ENCODE data around the gene TBXAS1. TPM values are rescaled to one million over a fixed set of nuclear protein-coding genes. Genes with fewer than 3 reads are reported as not detected.

TBXAS1 gene
- total and polyA plus RNA-seq, 2 donors from 2014 or later, result 14.2 to 33.6 TPM

GRCh38 chr7:139959718-139960117 is 130.7 kb downstream of the TBXAS1 start:
- no peaks in the 10 kb centered on the region for H3K27me3 ChIP-seq (ENCODE audit: control insufficient read depth, insufficient read depth, low read length)
- no peak overlapping the region for H3K9ac ChIP-seq (ENCODE audit: low read length in 3 of 3)
- no peaks in the 10 kb centered on the region for H3K36me3 ChIP-seq (ENCODE audit: control insufficient read depth in 2 of 3, insufficient read depth in 3 of 3, low read length in 3 of 3)
- intact Hi-C loops (cut with DNase I), result no loop called here
- FAIRE-seq (no peak), DNase-seq (no peak)
- H3K4me1 ChIP-seq (ENCODE audit: control insufficient read depth in 2 of 3, insufficient read depth in 2 of 3, low read depth in 1 of 3, low read length in 3 of 3), result peaks cover 0 to 2% (median 0%) of the 10 kb centered on the region in 3 donors
- no peak overlapping the region for H3K4me3 ChIP-seq (ENCODE audit: low read length in 3 of 3)
- no peaks in the 10 kb centered on the region for H3K9me3 ChIP-seq (ENCODE audit: control insufficient read depth in 2 of 3, insufficient read depth in 1 of 3, low read length in 3 of 3)
- no peak overlapping the region for H3K27ac ChIP-seq (ENCODE audit: low read depth in 2 of 2, low read length in 2 of 2)
- TF ChIP-seq CTCF (IDR thresholded peaks at IDR 0.05; ENCODE audit: borderline replicate concordance, extremely low read depth, insufficient read depth), result no peak

DNA sequence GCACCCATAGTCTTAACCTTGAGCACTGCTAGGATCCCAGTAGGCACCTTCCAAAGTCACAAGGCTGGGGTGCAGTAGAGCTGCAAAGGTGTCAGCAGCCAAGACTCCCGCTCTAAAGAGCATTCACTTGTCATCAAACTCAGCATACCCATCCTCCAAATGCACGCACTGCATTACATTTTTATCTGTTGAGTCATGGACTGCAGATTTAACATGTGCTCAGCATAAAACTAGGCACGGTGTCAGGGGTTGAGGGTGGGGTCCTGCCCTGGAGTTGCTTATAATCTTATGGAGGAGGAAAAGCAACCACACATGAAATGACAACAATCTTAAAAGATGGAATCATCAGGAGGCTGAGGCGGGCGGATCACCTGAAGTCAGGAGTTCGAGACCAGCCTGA is 131.1 kb downstream of the TBXAS1 start:
- TF ChIP-seq CTCF (IDR thresholded peaks at IDR 0.05; ENCODE audit: borderline replicate concordance, extremely low read depth, insufficient read depth), result no peak
- FAIRE-seq (no peak), DNase-seq (no peak)
- H3K4me3 ChIP-seq (ENCODE audit: low read length in 3 of 3), result no peak overlapping the region
- H3K27me3 ChIP-seq (ENCODE audit: control insufficient read depth, insufficient read depth, low read length), result no peaks in the 10 kb centered on the region
- H3K27ac ChIP-seq (ENCODE audit: low read depth in 2 of 2, low read length in 2 of 2), result no peak overlapping the region
- intact Hi-C loops (cut with DNase I), result no loop called here
- H3K9me3 ChIP-seq (ENCODE audit: control insufficient read depth in 2 of 3, insufficient read depth in 1 of 3, low read length in 3 of 3), result no peaks in the 10 kb centered on the region
- H3K36me3 ChIP-seq (ENCODE audit: control insufficient read depth in 2 of 3, insufficient read depth in 3 of 3, low read length in 3 of 3), result no peaks in the 10 kb centered on the region
- no peaks in the 10 kb centered on the region for H3K4me1 ChIP-seq (ENCODE audit: control insufficient read depth in 2 of 3, insufficient read depth in 2 of 3, low read depth in 1 of 3, low read length in 3 of 3)
- no peak overlapping the region for H3K9ac ChIP-seq (ENCODE audit: low read length in 3 of 3)

DNA sequence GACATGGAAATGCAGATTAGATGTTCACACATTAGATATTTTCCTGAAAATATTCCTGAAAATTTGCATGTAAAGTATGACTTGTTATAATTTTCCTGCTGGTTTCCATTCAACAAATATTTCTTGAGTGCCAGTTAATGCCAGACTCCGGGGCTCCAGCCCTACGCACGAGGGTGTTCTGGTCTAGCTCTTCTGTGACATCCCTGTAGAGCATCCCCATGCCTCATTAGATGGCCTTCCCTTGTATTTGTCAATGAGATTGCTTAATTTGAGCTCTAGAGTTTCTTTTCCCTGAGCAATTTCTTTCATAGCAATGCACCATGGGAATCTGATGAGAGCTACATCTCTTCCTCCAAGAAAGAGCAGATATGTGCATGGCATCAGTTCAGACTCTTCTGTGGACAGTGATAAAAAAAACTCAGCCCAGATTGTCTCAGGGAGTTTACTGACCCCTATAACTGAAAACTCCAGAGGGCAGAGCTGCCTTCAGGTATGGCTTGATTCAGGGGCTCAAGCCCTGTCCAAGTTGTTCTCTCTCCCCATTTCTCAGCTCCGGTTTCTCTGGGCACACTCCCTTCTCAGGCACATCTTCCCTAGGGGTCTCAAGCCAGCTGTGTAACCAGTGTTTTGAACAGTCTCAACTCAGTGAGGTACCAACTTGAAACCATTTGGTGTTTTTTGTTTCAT is 137.0 kb downstream of the TBXAS1 start:
- H3K27ac ChIP-seq (ENCODE audit: low read depth in 2 of 2, low read length in 2 of 2), result no peak overlapping the region
- TF ChIP-seq CTCF (IDR thresholded peaks at IDR 0.05; ENCODE audit: borderline replicate concordance, extremely low read depth, insufficient read depth), result no peak

DNA sequence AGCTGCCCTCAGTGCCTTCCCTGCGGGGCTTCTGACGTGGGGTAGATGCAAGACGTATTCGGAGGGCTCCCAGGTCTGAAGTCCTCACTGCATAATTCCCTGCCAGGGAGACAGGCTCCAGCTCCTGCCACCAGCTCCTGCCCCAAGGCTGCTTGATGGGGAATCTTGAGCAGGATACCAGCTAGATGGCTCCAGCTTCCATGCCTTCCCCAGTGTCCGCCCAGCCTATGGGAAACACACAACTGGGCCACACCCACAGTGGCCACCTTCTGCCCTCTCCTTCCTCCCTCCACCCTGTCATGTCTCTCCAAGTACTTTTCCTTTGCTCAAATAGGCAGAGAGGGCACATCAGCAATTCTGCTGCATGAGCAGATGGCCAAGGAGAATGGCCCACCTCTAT is 137.9 kb downstream of the TBXAS1 start:
- no peak for TF ChIP-seq CTCF (IDR thresholded peaks at IDR 0.05; ENCODE audit: borderline replicate concordance, extremely low read depth, insufficient read depth)
- Histone ChIP-seq H3K9ac (ENCODE audit: low read length in 3 of 3) (no peak overlapping the region), H3K27me3 (ENCODE audit: control insufficient read depth, insufficient read depth, low read length) (no peaks in the 10 kb centered on the region), H3K9me3 (ENCODE audit: control insufficient read depth in 2 of 3, insufficient read depth in 1 of 3, low read length in 3 of 3) (no peaks in the 10 kb centered on the region), H3K4me1 (ENCODE audit: control insufficient read depth in 2 of 3, insufficient read depth in 2 of 3, low read depth in 1 of 3, low read length in 3 of 3) (no peaks in the 10 kb centered on the region), H3K36me3 (ENCODE audit: control insufficient read depth in 2 of 3, insufficient read depth in 3 of 3, low read length in 3 of 3) (no peaks in the 10 kb centered on the region), H3K27ac (ENCODE audit: low read depth in 2 of 2, low read length in 2 of 2) (no peak overlapping the region), H3K4me3 (ENCODE audit: low read length in 3 of 3) (no peak overlapping the region)
- intact Hi-C loops (cut with DNase I), result no loop called here
- DNase-seq, result no peak
- FAIRE-seq, result no peak

More for the DNA sequence above, 137.0 kb downstream of the TBXAS1 start:
- peak in 1 of 5 donors; percentile 17 for DNase-seq
- Histone ChIP-seq H3K9me3 (ENCODE audit: control insufficient read depth in 2 of 3, insufficient read depth in 1 of 3, low read length in 3 of 3) (no peaks in the 10 kb centered on the region), H3K27me3 (ENCODE audit: control insufficient read depth, insufficient read depth, low read length) (no peaks in the 10 kb centered on the region), H3K4me1 (ENCODE audit: control insufficient read depth in 2 of 3, insufficient read depth in 2 of 3, low read depth in 1 of 3, low read length in 3 of 3) (no peaks in the 10 kb centered on the region), H3K36me3 (ENCODE audit: control insufficient read depth in 2 of 3, insufficient read depth in 3 of 3, low read length in 3 of 3) (no peaks in the 10 kb centered on the region), H3K9ac (ENCODE audit: low read length in 3 of 3) (no peak overlapping the region), H3K4me3 (ENCODE audit: low read length in 3 of 3) (no peak overlapping the region)
- FAIRE-seq, result no peak
- intact Hi-C loops (cut with DNase I), result no loop called here

Measured in kidney (tissue), 14 donors.